Colon (tissue), 2 donors: ENCODE data around the gene ALDOA.

ENCODE experiments used
- FAIRE-seq: peaks from 2 replicates; lab custom pipeline; 2012; peaks lifted over from hg19 to GRCh38; lab: Jason Lieb, UNC
- donor health status: control.
- donor health status: control.

The ALDOA gene

GRCh38 chr16:30116291-30117207 lies 51.0 kb downstream of the ALDOA start:
- no peak for FAIRE-seq

- no peak for FAIRE-seq
These were observed 52.2 kb downstream of the ALDOA start for GRCh38 chr16:30117768-30118167.

DNA sequence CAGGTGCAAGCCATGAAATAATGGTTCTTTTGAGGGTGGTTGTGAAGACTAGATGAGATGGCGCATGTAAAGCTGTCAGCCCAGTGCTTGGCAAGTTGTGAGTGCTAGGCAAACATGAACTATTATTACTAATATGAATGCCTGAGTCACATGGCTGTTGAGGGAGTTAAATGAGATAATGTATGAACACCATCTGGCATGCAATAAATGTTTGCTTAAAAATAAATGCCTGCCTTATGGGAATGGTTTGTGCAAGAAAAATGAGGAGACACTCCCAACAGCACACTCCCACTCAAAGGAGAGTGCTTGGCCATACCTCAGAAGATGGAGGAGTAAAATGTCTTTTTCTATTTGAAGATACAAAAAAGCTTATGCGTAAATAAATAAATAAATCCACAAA lies 53.9 kb downstream of the ALDOA start:
- FAIRE-seq = no peak
